Measurements from ENCODE around the gene GMDS.

The GMDS gene

GRCh38 chr6:2035826-2036709 lies 209.3 kb downstream of the GMDS start:
- DNase-seq (ENCODE audit: low read depth in 2 of 2): no peak

- DNase-seq (ENCODE audit: low read depth in 2 of 2): no peak
These were observed 210.4 kb downstream of the GMDS start for GRCh38 chr6:2035046-2035445.

GRCh38 chr6:2034256-2034655 lies 211.1 kb downstream of the GMDS start:
- DNase-seq (ENCODE audit: low read depth in 2 of 2): no peak

- DNase-seq (ENCODE audit: low read depth in 2 of 2): no peak
These were observed 211.9 kb downstream of the GMDS start for GRCh38 chr6:2033544-2033943.

- no peak for DNase-seq (ENCODE audit: low read depth in 2 of 2)
These were observed 214.6 kb downstream of the GMDS start for GRCh38 chr6:2030682-2031244.

GRCh38 chr6:2029952-2030351 lies 215.5 kb downstream of the GMDS start:
- DNase-seq (ENCODE audit: low read depth in 2 of 2): no peak

DNA sequence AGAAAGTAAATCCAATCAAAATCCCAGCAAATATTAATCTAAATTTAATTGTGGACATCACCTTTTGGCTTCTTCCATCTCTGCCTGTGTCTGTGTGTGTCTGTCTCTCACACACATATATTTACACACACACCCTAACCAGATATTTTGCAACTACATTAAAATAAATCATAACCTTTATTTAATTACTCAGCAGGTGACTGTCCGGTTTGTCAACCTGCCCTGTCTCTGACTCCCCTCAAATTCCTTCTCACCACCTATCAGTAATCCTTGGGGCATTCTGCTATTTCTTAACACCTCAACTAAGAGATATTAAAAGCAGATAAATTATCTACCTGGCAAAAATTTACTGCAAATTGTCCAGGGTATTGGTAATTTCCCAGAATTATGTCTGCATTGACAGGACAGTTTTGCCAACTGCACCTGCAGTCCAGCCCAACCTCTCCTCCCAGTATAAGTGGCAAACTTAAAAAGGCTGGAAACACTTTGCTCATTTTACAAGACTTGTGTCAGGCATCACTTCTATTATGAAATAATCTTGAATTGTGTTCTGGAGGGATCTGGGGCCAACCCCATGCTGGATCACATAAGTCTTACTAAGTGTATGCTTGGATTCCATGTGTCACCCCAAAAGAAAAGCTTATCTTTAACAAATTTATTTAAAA lies 216.1 kb downstream of the GMDS start:
- DNase-seq (ENCODE audit: low read depth in 2 of 2): no peak

- DNase-seq (ENCODE audit: low read depth in 2 of 2): no peak
These were observed 216.9 kb downstream of the GMDS start for GRCh38 chr6:2028457-2029038.

- DNase-seq (ENCODE audit: low read depth in 2 of 2): no peak
These were observed 219.3 kb downstream of the GMDS start for GRCh38 chr6:2026133-2026532.

GRCh38 chr6:2021713-2022125 lies 223.7 kb downstream of the GMDS start:
- no peak for DNase-seq (ENCODE audit: low read depth in 2 of 2)

DNA sequence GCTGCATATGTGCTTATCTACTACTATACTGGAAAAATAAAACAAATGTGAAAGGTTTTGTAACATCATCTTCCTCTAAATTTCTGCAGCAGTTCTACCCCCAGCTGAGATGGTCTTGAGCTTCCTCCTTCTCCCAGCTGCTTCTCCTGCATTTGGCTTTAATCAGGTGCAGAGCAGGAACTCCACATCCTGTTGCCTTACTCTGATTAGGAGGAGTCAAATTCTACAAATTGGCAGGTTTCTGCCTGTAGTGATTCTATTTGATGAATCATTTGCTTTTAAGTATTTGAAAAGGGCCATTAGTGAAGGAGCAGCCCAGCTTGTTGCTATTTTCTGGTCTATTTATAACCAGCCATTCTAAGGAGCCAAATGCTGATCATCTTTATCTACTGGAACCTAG lies 224.5 kb downstream of the GMDS start:
- no peak for DNase-seq (ENCODE audit: low read depth in 2 of 2)

- DNase-seq (ENCODE audit: low read depth in 2 of 2): no peak
These were observed 226.4 kb downstream of the GMDS start for GRCh38 chr6:2019051-2019450.

DNA sequence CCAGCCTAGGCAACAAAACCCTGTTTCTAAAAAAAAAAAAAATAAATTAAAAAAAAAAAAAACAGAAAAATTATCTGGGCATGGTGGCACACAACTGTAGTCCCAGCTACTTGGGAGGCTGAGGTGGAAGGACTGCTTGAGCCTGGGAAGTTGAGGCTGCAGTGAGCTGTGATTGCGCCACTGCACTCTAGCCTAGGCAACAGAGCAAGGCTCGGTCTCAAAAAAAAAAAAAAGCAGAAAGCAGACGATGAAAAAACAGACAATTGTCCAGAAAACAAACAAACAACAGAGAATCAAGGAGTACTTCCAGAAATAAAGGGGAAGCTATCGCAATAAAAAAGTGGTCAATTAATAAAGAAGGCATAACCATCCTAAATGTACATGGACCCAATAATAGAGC lies 229.4 kb downstream of the GMDS start:
- DNase-seq (ENCODE audit: low read depth in 2 of 2): no peak

DNA sequence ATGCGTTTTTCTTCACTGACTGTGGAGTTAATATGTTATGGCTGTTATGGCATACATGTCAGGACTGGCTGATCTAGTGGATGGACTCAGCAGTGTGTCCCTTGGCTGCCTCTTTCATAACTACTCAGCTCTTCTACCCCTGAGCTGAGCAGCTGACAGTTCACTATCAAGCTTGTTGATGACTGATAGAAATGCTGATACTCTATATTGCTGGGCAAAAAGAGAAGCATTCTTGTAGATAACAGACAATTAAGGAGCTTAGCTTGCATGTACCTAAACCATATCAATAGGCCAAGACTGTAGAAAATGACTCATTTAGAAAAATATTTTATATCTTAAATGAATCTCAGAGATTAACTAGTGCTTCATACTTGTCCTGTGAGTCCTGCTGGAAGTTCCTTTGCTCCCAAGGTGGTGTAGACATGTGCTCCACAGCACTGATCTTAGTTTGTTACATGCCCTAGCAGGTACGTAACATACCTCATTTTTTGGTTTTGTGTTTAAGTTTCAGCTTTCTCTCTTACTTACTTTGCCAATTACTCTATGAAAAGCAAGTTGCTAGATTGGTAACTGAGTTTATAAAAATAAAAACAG lies 236.9 kb downstream of the GMDS start:
- no peak for DNase-seq (ENCODE audit: low read depth in 2 of 2)

- no peak for DNase-seq (ENCODE audit: low read depth in 2 of 2)
These were observed 238.2 kb downstream of the GMDS start for GRCh38 chr6:2007165-2007564.

DNA sequence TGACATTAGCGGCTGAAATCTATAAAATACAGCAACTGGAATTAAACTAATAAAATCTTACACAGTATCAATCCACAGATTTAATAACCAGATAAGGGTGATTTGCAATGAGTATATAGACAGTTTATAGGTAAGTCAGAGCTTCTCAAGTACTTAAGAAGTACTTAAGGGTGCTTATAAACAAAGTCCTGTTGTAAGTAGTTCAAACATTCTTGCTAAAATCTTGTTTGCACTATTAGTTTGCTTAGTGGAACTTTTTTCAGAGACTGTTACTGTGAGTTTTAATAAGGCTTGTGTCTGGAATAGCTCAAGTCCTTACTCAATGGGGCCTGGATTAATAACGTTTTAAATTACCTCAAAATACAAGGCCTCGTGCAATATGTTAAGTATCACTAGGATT lies 240.5 kb downstream of the GMDS start:
- no peak for DNase-seq (ENCODE audit: low read depth in 2 of 2)

DNA sequence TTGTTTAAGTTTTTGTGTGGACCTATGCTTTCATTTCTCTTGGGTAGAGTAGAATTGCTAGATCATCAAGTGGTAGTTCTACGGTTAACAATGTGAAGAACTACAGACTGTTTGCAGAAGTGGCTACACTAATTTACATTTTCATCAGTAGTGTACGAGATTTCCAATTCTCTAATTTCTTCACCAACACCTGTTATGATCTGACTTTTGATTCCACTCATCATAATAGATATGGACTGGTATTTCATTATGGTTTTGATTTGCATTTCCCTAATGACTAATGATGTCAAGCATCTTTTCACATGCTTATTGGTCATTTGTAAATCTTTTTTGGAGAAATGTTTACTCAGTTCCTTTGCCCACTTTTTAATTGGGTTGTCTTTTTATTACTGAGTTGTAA lies 244.4 kb downstream of the GMDS start:
- DNase-seq (ENCODE audit: low read depth in 2 of 2): no peak

GRCh38 chr6:1997702-1998101 lies 247.7 kb downstream of the GMDS start:
- DNase-seq (ENCODE audit: low read depth in 2 of 2): no peak

- DNase-seq (ENCODE audit: low read depth in 2 of 2): no peak
These were observed 249.8 kb downstream of the GMDS start for GRCh38 chr6:1995636-1996035.

DNA sequence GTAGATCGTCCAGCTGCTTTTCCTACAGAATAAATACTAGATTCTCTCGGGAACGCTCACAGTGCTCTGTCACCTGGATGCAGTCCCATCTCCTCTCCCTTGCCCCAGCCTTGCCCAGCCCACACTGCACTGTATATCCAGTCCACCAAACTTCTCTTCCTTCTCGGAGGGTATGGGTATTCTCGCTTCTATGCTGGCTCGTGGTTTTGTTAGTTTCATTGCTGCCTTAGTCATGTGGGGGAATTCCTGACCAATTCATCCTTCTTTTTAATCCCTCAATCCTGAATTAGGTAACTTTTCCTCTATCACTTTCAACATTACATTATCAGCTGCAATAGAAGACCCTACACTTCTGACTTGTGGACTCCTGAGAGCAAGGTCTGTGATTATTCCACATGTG lies 252.4 kb downstream of the GMDS start:
- no peak for DNase-seq (ENCODE audit: low read depth in 2 of 2)

DNA sequence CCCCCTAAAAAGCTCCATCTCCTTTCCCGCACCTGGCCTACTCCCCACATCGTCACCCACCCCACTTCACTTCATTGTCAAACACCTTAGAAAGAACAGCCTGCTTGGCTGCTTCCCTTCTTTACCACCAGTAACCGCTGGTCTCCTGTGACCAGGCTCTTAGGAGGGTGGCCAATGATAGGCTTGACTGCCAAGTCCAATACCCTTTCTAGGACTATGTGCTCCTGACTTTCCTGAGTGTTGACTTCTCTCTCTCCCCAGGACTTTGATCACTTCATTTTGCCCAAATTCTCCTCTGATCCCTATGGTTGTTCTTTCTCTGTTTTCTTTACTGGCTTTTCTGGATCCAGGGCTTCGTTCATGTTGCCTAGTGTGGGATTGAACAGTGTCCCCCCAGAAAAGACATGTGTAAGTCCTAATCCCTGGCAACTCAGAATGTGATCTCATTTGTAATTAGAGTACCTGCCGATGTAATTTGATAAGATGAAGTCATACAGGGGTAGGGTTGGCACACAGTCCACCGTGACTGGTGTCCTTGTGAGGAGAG lies 254.0 kb downstream of the GMDS start:
- no peak for DNase-seq (ENCODE audit: low read depth in 2 of 2)

- no peak for DNase-seq (ENCODE audit: low read depth in 2 of 2)
These were observed 256.6 kb downstream of the GMDS start for GRCh38 chr6:1988843-1989242.

Data from stimulated activated CD8-positive, alpha-beta memory T cell treated with anti-CD3 and anti-CD28 coated beads, Interleukin-15, amount 100 ng/mL, for 48 hours (primary cell).